Hippocampal formation (tissue), 2 donors: ENCODE measurements around the gene C10orf71.

Experiments
- DNase-seq, 2 donors: peaks; one replicate each; lab custom pipeline; 2025; lab: John Stamatoyannopoulos, UW

The C10orf71 gene

DNA sequence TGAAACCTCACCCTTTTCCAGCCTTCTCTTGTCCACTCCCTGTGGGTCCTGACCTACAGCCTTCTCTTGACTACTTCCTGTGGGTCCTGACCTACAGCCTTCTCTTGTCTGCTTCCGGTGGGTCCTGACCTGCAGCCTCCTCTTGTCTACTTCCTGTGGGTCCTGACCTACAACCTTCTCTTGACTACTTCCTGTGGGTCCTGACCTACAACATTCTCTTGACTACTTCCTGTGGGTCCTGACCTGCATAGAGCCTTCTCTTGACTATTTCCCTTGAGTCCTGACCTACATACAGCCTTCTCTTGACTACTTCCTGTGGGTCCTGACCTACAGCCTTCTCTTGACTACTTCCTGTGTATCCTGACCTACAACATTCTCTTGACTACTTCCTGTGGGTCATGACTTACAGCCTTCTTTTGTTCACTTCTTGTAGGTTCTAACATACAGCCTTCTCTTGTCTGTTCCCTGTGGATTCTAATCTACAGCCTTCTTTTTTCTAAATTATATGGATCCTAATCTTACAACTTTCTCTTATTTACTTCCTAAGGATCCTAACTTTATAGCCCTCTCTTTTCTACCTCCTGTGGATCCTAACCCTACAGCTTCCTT is 36.5 kb downstream of the C10orf71 start:
- no peak for DNase-seq

DNA sequence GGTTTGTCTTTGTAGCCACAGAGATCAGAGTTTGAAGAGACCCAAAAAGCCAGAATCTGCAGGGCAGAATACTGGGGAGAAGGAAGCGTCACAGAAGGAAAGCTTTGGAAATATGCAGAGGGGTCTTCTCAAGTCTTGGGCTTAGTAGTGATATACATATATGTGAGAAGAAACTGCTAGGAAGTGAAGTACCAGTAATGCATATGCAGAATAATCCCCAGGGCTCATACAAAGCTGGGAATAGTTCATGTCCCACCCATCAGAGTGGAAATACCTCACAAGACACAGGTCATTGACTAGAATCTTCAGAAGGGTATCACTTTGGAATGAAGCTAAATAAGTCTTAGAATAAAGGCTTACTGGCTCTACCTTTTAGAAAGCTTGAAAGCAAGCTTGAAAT is 39.6 kb downstream of the C10orf71 start:
- no peak for DNase-seq

DNA sequence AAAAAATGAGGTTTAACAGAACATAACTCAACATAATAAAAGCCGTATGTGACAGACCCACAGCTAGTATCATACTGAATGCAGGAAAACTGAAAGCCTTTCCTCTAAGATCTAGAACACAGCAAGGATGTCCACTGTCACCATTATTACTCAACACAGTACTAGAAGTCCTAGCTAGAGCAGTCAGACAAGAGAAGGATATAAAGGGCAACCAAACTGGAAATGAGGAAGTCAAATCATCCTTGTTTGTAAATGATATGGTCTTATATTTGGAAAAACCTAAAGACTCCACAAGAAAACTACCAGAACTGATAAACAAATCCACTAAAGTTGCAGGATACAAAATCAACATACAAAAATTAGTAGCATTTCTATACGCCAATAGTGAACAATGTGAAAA is 45.9 kb downstream of the C10orf71 start:
- DNase-seq = no peak

DNA sequence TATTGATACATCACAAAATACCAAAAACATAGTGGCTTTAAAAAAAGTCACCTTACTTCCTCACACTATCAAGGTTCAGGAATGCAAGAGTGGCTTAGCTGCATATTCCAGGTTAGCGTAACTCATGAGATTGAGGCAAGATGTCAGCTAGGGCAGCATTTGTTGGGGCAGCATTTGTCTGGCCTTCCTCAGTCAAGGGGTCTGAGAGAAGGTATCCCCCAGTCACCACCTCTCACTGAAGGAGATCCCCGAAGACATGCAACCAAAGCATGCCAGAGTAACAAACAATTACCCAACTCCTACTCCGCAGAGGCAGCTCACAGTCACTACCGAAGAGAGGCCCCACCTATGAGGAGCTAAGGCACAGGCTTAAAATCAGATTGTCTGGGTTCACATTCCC is 48.4 kb downstream of the C10orf71 start:
- no peak for DNase-seq

DNA sequence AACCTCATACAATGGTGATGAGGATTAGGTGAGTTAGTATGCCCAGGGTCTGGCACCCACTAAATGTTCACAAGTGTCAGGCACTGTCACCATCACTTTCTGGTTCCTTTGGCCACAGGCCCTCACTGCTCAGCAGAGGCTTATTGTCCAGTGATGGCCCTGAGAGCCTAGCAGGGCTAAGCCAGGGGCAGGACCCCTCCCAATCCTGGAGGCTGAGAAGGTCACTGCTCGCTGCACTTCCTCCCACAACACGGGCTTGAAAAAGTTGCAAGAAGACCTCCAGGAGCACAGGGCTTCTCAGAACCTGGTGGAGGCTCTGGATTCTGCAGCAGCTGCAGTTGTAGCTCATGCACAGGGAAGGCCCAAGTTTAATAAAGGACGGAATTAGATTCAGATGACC is 48.9 kb downstream of the C10orf71 start:
- no peak for DNase-seq

DNA sequence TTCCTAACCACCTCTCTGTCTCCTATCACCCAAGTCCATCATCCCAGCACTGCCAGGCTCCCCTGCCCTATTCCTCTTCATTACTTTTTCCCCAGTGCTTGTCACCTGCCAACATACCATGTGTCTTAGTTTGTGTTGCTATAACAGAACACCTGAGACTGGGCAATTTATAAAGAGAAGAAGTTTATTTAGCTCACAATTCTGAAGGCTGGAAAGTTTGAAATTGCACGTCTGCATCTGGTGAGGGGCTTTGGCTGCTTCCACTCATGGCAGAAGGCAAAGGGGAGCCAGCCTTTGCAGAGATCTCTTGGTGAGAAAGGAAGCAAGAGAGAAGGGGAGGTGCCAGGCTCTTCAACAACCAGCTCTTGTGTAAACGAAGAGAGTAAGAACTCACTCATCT is 49.6 kb downstream of the C10orf71 start:
- no peak for DNase-seq

DNA sequence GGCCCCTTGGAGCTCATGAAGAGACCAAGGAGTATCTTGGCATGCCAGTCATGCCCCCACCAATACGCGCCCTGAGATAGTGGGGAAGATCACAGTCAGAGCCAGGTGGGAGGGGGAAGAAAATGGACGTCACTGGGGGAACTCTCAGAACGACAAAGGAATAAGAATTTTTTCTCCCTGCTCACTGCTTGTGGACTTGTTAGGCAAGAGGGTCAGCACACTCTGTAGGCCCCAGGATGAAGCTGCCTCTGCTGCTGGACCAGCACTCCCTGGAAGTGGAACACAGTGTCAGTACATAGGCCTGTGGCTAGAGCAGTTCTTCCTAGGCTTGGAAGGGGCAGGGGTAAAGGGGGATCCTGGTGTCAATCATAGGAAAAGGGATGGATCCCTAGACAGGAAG is 50.4 kb downstream of the C10orf71 start:
- no peak for DNase-seq

DNA sequence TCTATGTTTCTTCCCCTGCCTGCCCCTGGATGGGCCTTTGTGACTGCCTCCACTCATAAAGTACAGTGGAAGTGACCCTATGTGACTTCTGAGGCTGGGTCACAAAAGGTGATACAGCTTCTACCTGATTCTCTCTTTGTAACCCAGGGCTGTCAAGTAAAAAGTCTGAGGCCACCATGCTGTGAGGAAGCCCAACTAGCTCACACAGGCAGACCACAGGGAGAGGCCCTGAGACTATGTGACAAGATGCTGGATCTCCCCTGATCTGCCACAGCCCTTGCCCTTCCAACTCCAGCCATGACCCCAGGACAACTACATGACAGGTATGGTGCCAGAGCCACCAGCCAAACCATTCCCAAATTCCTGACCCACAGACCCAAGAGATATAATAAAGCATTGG is 51.2 kb downstream of the C10orf71 start:
- DNase-seq = no peak

DNA sequence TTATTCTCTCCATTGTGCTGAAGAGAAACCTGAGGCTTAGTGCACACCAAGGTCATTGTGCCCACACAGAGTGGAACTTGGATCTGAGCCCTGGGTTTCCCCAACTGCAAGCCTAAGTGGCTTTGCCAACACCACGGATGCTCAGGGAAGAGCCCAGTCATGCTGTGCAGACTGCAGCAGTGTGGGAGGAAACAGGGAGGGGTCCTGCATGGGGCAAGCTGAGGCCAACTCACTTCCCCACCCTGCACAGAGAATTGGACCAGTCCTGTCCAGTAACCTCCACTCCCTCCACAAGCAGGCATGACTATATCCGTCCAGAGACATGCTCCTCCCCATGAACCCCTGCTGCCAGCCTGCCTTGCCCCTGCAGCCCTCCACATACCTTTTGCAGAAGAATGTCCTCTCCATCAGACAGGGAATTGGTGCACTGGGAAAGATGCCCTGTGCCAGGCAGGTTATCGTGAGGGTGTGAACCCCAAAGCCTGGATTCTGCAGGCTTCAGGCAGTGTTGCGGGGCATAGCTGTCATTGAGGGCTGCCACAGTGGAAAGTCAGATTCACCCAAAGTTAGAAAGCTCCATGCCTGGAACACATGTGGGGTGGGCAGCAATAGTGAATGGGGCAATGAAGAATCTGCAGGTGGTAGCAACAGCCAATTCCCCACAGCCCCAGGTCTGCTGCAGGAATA is 52.0 kb downstream of the C10orf71 start:
- no peak for DNase-seq

DNA sequence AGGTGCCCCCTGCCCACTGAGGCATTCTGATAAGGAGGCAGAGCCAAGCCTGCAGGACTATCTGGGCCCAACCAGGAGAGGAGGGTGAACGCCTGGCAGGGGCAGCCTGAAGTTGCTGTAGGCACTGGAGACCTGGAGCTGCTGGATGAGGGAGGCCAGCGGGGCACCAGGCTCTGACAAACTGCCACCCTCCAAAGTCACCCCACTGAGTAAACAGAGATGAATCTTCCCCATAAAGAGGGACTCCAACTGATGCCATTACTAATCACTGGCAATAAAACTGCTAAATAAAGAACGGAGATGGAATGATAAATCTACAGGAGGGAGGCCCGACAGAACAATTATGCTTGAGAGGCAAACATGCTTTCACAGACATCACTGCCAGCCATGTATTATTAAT is 52.7 kb downstream of the C10orf71 start:
- no peak for DNase-seq

DNA sequence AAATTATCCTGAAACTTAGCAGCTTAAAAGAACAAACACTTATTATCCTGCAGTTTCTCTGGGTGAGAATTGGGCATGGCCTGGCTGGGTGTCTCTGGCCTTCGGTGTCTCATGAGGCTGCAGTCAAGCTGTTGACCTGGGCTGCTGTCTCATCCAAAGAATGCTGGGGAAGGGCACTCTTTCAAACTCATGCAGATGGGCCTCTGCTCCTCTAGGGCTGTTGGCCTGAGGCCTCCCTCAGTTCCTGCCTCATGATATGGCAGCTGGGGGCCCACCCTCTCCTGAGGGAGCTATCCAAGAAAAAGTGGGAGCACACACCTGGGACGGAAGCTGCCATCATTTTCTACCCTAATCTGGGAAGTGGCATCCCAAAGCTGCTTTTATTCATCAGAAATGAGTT is 53.4 kb downstream of the C10orf71 start:
- DNase-seq = no peak

DNA sequence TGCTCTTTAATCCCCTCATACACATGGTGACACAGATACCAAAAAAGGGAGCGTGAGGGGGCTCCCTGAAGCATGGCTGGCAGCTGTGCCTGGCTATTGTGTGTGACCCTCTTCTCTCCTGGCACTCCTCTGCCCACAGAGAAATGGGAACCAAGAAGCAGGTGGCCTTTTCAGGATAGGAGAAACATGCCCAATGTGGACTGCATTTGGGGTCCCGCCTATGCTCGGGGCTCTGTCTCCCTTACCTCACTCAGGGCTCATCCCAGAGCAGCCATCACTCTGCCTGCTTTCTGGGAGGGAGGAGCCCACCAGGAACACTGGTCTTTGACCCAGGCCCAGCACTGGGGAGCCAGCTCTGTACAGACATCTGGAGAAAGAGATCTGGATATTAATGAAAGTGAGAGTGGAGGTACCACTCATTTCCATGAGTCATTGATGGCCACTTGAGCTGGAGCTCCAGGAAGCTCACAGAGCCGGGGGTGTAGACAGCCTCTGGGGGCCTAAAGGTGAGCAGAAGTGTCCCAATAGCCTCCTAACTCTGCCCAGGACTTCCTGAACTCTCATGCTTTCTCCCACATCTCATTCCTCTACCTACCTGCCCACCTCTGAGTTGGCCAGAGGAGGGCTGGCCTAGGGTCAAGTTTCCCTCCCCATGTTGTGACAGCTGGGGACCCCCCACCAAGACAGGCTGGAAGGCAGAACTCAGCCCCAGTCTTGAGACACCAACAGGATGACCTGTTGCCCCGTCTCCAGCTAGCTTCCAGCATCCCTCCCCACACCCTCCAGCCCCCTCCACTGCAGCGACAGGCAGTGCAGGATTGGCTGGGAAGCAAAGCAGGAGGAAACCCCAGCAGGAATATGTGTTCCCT is 54.3 kb downstream of the C10orf71 start:
- DNase-seq = no peak

DNA sequence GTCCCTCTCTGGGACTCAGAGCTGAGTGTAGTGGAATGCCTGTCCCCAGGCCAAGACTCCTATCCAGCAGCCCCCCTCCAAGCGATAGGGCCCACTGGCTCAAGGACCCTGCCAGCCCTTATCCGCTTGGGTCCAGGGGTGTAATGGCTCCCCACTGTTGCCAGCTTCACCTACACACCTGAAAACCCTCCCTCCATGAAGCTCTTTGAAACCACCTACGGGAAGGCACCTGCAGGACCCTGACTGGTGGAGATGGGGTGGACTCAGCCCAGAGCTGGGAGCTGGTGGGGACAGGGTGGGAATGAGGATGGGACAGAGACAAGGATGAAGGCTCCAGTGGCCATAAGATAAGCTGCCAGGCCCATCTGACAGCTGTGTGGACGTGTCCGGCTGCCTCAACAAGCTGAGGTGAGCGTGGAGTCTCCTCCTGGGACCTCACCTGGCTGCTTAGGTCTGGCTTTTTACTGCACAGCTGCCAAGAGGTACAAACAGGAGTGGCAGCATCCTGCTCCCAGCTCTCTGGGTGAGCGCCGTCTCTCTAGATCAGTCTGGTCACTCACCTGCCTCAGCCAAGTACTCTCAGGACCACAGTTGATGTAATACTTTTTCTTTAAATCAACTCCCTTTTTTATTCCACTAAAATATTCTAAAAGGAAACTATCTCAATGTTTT is 55.1 kb downstream of the C10orf71 start:
- DNase-seq = no peak

DNA sequence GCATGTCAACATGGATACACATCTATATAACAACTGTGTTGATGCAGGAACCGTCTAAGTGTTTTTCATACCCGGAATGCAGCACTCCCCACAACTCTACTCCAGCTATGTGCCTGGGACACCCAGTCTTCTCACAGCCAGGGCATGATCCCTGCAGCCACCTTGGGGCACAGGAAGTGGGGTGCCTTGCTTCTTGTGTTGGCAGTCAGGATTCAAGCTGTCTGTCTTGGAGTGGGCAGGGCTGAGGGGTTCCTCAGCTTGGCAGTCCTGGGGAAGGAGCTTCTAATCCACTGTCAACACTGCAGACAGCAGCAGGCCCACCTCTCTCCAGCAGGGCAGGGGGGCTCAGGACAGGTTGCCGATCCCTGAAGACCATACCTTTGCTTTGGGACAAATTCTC is 55.6 kb downstream of the C10orf71 start:
- no peak for DNase-seq

DNA sequence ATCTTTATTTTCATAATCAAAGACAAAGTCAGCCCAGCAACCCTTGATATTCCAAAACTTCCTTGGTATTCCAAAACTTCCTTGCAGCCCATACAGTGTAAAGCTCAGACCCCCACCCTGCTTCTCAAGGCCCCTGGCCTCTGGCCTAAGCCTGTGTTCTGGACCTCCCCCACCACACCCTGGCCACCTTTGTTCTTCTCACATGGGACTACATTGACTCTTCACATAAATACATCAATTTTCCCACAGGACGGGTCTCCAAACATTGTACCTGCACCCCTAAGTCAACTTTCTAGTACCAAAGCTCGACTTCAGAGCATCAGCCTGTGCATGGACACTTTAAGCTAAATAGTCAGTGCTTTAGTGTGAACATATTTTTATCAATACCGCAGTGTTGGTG is 56.3 kb downstream of the C10orf71 start:
- DNase-seq = no peak

DNA sequence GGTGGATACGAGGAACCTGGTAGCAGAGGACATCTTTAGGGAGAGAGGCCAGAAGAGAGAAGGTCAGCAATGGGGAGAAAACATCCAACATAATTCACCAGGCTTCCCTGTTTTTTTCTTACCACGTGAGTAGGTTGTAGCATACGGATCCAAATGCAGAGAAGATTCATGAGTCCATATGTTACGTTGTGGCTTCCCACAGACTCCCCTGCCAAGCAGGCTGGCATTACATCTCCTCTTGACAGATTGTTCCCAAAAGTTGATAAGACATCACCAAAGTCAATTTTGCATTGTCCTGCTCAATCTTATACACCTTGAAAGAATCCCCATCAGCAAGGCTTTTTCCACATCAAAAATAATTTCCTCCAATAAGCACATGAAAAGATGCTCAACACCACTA is 57.2 kb downstream of the C10orf71 start:
- DNase-seq = no peak

DNA sequence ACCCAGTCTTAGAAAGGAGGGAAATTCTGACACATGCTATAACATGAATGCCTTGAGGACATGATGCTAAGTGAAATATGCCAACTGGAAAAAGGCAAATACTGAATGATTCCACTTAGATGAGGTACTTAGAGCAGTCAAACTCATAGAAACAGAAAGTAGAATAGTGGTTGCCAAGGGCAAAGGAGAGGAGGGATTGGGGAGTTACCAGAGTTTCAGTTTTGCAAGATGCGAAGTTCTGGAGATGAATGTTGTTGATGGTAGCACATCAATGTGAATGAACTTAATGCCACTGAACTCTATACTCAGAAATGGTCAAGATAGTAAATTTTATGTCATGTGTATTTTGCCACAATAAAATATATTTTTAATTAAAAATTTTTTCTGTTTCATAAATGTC is 58.0 kb downstream of the C10orf71 start:
- no peak for DNase-seq

DNA sequence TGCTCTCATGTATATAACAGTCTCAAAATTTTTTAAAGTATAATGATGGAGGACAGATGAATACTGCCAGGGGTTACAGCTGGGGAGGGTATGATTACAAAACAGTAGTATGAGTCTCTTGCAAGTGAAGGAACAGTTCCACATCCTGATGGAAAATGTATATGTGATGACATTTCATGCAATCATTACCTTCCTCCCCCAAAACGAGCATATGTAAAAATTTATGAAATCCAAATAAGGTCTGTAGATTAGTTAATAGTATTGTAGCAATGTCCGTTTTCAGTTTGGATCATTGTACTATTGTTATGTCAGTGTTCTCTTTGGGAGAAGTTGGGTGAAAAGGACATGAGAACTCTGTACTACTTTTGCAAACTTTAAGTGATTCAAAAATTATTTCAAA is 58.9 kb downstream of the C10orf71 start:
- no peak for DNase-seq

DNA sequence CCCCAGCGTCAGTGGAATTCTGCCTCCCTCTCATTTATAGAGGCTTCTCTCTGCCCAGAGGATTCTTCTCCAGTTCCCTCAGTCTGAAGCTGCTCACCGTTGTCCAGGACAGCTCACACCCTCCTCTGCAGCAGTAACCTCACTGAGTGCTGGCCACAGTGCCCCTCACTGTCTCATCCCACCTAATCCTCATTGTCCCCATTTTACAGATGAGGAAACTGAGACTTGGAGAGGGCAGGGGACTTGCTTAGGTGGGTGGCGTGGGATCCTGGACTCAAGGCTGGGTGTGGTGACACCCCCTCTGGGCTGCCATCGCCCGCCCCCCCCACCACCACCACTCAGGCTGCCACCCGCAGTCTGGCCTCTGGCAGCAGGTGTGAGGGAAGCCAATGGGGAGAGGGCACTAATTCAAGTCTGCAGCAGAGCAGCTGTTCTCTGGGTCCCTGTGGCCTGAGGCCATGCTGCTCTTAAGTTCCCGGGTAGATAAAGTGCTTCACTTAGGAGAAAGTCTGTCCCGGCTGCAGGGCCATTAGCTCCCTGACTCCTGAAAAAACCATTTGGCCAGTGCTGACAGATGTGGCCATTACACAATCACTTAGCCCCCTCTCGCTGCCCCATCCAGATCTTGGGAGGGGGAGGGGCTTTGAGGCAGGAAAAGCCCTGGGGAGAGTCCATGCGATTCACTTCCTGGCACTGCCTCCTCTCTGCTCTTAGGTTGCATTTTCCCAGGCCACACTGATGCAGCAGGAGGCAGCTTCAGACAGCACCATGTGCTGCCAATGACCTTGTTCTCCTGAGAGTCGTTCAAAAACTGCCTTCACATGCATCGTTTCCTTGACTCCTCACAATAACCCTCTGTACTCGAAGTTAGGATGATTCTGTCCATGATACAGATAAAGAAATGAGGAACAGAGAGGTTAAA is 60.6 kb downstream of the C10orf71 start:
- no peak for DNase-seq

DNA sequence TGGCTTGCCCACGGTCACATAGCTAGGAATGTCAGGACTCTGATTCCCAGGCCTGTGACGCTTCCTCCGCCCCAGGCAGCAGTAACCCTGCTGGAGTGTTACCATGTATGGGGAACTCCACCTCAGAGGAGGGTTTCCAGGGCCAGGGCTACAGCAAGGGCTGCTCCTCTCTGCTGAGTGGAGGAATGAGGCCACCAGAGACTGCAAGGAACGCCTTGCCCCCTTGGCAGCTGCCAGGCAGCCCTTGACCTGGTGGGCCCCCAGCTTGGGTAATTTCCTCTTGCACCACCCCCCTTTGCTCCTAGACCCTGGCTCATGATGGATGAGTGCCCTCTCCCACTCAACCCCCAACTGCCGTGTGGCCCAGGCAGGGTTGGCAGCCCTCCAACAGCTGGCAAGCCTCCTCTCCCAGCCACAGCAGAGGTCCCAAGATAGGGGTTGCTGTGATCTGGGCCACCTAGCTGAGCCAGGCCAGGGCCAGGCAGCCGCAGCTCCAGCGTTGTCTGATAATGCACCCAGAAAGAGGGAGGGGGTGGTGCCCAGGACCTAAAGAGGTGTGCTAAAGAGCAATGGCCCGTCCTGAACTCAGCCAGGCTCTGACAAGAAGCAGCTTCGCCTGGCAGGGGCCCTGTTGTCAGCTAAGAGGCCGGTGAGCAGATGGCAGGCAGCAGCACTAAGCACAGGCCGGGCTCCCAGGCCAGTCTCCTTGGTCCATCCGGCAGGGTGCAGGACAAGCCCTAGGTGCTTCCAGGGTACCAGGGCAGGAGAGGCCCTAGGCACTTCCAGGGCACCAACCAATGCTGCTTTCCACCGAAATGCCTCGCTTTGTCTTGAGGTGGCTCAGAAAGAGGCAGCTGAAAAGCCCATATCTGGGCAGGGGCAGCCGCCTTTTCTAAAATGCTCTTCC is 61.6 kb downstream of the C10orf71 start:
- DNase-seq = no peak
